Hippocampal formation (tissue), 2 donors: ENCODE results near the gene CLEC10A.
"Not testable (repeated sequence)": the region's sequence is repeated elsewhere in the genome, so short reads cannot be mapped to it uniquely, and the experiment has no call there.

Experiments
- DNase-seq, 2 donors: peaks; one replicate each; lab custom pipeline; 2025; lab: John Stamatoyannopoulos, UW

The CLEC10A gene

GRCh38 chr17:7108981-7109380, 28.9 kb upstream of the CLEC10A start:
- no peak for DNase-seq

GRCh38 chr17:7108560-7108925, 28.5 kb upstream of the CLEC10A start:
- DNase-seq, result no peak

GRCh38 chr17:7107795-7108559, 27.9 kb upstream of the CLEC10A start:
- no peak for DNase-seq

GRCh38 chr17:7107012-7107754, 27.1 kb upstream of the CLEC10A start:
- no peak for DNase-seq

- DNase-seq, result no peak
Measured at GRCh38 chr17:7102421-7102820, 22.4 kb upstream of the CLEC10A start.

GRCh38 chr17:7101531-7101930, 21.5 kb upstream of the CLEC10A start:
- no peak for DNase-seq

- not testable (repeated sequence) for DNase-seq
Measured at GRCh38 chr17:7100641-7101379, 20.8 kb upstream of the CLEC10A start.

- no peak for DNase-seq
Measured at GRCh38 chr17:7098802-7099459, 18.9 kb upstream of the CLEC10A start.

GRCh38 chr17:7097940-7098339, 17.9 kb upstream of the CLEC10A start:
- no peak for DNase-seq

GRCh38 chr17:7095625-7096024, 15.6 kb upstream of the CLEC10A start:
- no peak for DNase-seq

GRCh38 chr17:7094652-7095019, 14.6 kb upstream of the CLEC10A start:
- DNase-seq, result no peak

- DNase-seq, result not testable (repeated sequence)
Measured at GRCh38 chr17:7091311-7092005, 11.4 kb upstream of the CLEC10A start.

GRCh38 chr17:7089570-7089969, 9.5 kb upstream of the CLEC10A start:
- DNase-seq, result not testable (repeated sequence)

- DNase-seq, result not testable (repeated sequence)
Measured at GRCh38 chr17:7088442-7088841, 8.4 kb upstream of the CLEC10A start.

- DNase-seq, result no peak
Measured at GRCh38 chr17:7084088-7084487, 4.0 kb upstream of the CLEC10A start.

- no peak for DNase-seq
Measured at GRCh38 chr17:7083592-7083991, 3.5 kb upstream of the CLEC10A start.

GRCh38 chr17:7081341-7082062, 1.5 kb upstream of the CLEC10A start:
- DNase-seq, result no peak

GRCh38 chr17:7080456-7081041, 498 bp upstream of the CLEC10A start:
- no peak for DNase-seq

- DNase-seq, result no peak
Measured at GRCh38 chr17:7078711-7079110, 1.3 kb downstream of the CLEC10A start.

- no peak for DNase-seq
Measured at GRCh38 chr17:7077911-7078546, 2.0 kb downstream of the CLEC10A start.
